GM18498 (cell line): ENCODE results near the gene CACNA2D4.

Experiments
- ATAC-seq: cut with Tn5 transposase; IDR thresholded peaks from one replicate; pipeline ENCODE4 v1.9.1; 2021; ENCODE audit warnings: mild to moderate bottlenecking, moderate library complexity; ENCODE audit not compliant: unreplicated experiment

The CACNA2D4 gene

DNA sequence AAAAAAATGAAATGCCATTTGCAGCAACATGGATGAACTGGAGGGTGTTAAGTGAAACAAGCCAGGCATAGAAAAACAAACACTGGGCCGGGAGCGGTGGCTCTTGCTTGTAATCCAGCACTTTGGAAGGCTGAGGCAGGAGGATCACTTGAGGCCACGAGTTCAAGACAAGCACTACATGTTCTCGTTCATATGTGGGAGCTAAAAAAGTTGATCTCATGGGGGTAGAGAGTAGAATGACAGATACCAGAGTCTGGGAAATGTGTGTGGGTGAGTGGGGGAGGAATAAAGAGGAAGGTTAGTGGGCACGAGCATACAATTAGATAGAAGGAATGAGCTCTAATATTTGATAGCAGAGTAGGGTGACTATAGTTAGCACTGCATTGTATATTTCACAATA is 21.5 kb downstream of the CACNA2D4 start:
- no peak for ATAC-seq

DNA sequence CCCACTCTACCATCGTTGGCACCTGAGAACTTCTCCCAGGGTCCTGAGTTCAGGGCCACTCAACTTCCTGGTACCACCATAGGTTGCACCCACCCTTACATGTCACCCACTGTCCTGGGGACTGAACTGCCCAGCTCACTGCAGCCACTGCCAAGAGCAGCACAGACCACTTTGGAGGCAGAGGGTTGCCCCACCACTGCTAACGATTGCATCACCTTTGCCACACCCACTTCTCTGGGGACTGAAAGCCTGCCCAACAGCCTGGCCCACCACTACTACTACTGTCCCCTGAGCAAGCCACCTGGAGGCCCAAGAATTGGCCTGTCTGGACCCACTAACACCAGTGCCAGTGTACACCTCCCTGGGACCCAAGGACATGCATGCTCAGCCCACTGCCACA is 27.6 kb downstream of the CACNA2D4 start:
- no peak for ATAC-seq

DNA sequence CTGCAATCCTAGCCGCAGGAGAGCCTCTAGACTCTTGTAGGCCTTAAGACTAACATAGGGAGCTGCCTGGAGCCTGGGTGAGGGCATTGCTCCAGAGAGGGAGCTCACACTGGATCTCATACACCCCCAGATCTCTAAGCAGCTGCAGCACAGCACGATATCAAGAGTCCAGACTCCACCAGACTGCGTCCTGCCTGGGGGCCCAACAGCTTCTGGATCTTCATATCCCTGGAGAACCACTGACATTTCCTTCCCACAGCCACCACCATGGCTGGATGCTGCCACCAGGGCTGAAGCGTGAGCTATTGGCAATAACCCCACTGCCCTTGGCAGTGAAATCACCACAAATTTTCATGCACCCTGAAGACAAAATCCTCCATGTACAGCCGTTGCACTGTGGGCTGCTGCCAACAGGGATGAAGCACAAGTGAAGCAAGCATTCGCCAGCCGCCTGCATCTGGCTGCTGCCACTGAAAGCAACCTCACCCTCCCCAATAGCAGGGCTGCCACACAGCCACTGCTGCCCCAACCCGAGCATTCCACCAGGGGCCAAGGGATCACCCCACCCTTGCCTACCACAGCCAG is 28.2 kb downstream of the CACNA2D4 start:
- ATAC-seq = no peak

DNA sequence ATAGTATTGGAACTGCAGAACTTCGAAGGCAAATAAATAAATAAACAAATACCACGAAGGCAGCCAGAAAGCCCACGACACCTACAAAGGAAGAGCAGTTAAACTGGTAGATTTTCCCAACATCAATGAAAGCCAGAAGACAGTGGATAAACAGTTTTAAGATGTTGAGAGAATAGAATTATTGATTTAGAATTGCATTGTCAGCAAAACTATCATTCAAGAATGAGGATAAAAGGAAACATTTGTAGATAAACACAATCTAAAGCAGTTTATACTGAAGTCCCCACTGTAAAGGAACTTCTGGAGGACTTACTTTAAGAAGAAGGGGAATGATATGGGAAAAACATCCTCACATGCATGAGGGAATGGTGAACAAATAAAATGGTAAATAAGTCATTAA is 29.5 kb downstream of the CACNA2D4 start:
- no peak for ATAC-seq

DNA sequence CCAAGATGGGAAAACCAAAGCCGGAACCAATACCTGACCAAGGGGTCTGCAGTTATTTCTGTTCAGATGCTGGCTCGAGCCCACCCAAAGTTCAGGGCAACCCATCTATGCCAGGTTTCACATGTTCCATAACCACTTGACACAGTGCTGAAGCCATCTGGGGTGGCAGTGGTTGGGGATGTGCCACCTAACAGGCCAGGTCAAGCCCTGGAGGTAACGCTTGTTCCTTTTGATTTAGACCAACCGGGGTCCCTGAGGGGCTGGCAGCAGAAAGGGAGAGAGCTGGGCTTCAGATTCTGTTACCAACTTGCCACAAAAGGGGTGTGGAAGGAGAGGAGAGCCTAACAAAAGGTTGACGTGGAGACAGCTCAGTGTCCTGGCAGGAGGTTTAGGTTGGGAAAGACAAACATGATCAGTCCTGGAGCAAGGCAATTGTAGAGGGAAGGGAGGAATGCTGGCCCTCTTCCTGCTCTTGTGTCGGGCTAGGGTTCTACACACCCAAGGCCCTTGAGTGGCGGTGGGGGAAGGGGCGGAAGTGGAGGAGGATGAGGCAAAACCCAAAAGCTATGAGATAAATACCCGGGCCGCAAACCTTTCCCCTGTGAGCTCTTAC is 31.9 kb downstream of the CACNA2D4 start:
- ATAC-seq = no peak

DNA sequence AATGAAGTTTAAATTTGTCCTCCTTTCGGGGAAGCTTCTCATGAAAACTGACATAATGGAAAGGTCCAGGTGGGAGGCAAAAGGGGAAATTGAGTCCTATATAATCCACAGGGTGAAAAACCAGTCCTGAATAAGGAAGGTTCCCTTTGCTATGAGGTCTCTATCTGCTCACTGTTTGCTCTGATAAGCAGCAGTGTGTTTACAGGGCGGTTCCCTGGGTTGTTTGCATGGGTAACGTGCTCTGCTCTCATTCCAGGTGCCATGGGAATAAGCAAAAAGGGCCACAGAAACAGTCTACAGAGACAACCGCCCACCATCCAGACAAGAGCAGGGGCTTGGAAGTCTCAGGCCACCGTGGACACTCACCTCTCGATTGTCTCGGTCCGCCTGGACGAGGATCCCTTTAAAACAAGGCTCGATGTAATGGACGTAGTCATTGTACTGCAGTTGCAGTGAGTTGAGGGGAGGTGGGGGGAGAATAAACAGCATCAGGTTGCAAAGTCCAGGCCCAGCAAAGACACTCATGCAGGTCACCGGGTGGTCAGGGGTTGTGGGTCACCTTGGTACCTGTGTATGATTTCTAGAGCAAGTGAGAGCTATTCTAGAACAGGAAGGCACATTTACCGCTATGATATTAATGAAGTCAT is 32.7 kb downstream of the CACNA2D4 start:
- no peak for ATAC-seq

DNA sequence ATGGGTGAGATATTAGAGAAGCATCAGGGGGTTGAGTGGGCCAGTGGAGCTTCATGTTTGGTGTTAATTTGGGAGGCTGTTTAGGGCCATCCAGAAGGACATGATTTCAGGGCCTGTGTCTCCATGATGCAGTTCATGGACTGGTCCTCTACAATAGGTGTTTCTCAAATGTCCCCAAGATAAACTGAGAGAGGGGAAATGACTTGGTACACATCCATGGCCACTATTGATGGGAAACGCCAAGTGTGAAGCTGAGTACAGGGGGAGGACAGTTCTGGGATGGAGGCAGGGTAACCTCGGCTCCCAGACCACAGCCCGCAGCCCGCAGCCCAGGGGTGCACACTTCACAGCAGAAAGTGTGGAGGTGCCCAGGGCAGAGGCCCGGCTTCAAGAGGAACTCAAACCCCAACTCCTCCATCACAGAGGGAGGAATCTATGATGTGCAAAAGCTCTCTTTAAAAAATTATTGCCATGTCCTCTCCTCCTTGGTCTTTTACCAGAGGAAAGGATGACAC is 33.3 kb downstream of the CACNA2D4 start:
- ATAC-seq = no peak

DNA sequence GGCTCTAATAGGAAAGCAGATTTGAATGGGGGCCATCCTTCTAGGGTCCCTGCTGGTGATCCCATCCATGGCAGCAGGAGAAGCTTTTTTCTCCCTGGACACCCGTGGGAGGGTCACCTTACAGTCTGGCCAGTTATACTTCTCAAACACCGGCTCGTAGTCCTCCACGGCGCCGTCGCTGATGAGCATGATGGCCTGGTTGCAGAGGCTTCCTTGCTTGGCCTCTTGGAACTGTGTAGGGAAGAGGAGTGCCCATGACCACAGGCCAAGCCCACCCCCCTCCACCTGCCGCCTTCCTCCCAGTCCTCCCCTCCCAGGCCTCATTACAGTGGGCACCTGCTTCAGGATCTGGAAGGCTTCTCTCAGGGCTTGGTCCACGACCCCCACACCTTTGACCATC is 33.8 kb downstream of the CACNA2D4 start:
- ATAC-seq = no peak

DNA sequence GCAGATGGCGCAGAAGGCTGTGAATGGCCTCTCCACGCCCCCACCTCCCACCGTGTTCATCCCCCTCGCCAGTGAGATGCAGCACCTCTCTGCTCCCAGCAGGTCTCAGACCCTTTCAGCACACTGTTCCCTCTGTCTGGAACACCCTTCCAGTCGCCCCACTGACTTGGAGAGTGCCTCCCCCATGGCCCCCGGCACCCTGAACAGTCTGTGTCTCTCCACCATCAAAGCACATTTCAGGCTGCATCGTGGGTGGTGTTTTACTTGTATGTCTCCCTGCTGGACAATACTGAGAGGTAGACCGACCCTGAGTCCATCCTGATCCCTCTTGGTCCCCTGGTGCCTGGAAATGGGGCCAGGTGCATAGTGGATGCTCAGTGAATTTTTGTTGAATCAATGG is 34.9 kb downstream of the CACNA2D4 start:
- ATAC-seq = no peak

DNA sequence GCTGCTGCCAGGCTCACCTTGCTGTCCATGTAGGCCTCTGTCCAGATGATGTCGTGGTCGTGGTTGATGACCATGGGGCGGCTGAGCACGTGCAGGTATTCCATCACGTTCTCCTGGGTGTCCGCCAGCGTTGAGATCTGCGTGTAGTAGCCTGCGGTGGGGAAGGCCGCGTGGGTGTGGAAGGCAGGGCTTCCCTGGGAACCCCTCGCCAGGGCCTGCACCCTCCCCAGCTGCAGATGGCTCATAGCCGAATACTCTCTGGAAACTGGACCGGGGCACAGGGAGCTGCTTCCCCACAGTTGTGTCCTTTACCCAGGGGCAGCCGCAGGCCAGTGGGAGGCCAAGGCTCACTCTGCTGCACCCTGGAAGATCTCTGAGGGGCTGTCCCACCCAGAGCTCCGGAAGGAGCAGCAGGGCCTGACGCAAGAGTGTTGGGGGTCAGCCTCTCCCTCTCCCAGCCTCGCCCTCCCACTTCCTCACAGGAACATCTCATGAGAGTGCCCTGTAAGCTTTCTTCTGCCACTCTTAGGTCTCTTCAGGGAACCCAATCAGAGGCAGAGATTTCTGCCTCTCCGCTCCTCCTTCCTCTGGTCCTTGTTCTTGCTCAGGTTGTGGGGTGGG is 35.5 kb downstream of the CACNA2D4 start:
- no peak for ATAC-seq

DNA sequence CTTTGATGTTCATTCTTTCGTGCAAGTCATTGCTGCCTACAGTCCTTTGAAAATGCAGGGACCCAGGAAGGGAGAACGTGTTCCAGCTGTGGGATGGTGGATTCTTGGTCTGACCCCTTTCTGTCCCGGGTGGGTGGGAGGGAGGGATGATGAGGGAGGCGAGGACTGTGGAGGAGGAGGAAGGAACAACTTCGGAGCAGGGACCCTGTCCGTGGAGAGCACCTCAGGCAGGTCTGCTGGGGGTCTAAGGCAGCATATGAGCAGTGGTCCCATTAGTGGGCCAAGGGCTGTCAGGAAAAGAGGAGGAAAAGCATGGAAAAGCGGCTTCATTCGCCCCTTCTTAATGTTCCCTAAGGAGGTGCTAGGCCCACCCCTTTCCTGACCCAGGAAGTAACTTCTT is 36.0 kb downstream of the CACNA2D4 start:
- no peak for ATAC-seq

DNA sequence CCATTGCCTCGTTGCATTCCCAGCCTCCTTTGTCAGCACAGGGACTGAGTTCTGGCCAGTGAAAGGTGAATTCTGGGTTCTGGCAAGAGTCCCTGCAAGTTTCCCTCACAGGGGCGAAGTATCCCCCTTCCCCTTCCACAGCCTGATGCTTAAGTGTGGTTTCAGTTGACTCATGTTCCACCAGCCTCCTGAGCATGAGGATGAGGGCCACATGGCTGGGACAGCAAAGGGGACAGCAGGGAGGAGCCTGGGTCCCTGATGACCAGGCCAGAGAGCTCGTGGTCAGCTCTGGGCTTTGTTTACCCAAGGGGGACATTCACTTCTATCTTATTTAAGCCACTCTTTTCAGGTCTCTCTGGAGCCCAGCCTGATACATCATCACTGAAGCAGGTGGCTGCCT is 36.5 kb downstream of the CACNA2D4 start:
- ATAC-seq = no peak

DNA sequence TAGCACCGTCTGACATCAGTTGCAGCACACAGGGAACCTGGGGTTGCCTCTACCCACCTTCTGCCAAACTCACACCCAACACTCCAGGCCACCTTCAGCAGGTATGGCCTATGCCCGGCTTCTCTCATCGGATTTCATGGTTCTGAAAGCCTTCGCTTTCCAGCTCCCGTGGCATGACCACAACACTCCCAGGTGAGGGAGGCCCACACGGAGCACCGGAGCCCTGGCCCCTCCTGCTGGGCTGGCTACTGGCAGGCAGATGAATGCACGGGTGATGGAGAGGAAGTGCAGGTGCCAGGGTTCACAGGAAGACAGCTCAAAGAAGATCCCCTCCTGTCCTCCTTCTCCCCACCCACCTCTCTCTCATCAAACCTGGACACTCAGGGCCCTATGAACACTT is 37.2 kb downstream of the CACNA2D4 start:
- ATAC-seq = no peak

DNA sequence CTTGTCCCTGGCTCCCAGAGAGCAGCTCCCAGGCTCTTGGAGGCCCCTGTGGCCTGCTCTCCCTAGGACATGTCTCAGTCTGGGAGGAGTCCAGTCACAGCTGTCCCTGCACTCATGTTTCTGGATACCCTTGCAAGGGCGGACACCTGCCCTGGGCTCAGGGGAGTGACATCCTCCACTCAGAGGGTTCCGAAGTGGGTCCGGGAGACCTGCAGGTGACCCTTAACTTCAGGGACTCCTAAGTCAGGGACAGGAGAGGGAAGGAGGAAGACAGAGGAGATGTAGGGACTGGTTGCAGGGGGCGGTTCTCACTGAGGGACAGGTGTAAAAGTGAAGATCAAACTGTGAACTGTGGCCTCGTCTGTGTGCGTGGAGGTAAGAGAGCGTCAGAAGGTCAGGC is 37.6 kb downstream of the CACNA2D4 start:
- no peak for ATAC-seq

DNA sequence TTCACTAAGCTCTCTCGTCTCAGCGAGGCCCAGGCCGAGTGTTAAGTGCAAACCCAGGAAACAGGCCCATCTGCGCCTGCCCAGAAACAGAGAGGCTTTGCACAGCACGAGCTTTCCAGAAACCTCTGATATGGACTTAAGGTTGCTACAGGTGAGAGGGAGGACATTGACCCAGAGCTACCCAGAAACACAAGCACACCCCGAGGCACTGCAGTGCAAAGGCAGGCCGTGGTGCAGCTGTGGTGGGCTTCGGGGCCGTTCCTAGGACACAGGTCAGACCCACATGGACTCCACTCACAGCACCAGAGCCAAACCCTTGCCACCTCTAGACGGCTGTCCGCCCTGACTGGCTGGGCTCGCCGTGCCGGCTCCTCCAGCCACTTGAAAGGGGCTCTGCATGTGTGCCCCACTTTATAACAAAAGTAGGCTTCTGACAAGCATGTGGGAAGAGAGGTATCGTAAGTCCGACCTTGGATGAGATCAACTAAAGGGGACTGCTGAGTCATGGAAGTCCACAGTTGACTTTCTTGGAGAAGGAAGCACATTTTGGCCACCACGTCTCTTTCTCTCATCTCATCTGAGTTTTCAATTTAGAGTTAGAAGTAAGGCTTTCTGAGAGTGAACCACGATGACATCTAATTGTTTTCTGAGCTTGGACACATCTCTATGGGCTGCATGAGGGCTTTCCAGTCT is 38.2 kb downstream of the CACNA2D4 start:
- no peak for ATAC-seq

DNA sequence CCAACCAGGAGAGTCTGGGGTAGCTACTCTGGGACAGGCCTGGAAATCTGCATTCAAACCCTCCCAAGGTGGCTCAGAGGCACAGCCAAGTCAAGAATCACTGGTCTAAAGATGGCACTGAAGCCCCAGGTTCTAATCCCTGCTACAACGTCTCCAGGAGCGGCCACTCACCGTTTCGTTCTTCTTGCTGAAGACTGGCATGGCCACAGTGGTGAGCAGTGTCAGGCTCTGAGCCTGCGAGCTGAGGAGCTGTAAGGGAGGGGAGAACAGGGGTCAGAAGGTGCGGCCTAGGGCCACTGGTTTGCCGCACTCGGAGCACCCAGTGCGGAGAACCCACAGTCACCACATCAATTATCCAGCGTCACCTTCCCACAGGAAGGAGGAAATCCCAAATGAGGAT is 38.8 kb downstream of the CACNA2D4 start:
- no peak for ATAC-seq

DNA sequence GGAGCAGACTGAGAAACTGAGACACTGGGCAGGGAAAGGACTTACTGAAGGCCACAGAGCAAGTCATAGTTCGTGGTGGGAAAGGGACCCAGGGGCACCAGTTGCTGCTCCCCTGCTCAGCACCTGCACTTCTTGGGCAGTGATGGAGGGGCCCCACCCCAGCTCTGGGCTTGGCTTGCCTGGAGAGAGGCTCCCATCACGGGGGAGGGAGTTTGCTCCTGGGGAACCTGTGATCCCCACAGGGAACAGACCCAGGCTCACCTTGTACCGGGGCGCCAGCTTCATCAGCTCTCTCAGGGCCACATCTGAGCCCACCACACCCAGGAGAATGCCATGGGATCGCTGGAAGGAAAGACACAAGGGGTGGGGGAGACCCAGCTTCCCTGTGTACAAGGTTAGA is 39.8 kb downstream of the CACNA2D4 start:
- no peak for ATAC-seq

DNA sequence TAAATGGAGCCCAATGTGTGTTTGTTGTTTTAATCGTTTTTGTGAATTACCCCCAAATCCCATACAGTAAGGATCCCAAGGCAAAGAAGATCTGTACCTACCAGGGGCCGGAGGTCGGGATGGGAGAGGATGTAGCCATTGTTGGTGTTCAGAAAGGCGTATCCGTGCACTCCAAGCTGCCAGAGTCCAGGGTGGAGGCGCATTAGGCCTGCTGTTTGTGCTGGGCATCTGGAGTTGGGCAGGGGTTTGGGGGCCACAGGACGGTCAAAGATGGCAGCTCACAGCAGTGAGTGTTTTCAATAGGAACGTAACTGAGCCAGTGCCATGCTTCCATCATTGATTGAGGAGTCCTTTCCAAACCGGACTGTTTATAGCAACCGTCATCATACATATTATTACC is 40.2 kb downstream of the CACNA2D4 start:
- no peak for ATAC-seq

DNA sequence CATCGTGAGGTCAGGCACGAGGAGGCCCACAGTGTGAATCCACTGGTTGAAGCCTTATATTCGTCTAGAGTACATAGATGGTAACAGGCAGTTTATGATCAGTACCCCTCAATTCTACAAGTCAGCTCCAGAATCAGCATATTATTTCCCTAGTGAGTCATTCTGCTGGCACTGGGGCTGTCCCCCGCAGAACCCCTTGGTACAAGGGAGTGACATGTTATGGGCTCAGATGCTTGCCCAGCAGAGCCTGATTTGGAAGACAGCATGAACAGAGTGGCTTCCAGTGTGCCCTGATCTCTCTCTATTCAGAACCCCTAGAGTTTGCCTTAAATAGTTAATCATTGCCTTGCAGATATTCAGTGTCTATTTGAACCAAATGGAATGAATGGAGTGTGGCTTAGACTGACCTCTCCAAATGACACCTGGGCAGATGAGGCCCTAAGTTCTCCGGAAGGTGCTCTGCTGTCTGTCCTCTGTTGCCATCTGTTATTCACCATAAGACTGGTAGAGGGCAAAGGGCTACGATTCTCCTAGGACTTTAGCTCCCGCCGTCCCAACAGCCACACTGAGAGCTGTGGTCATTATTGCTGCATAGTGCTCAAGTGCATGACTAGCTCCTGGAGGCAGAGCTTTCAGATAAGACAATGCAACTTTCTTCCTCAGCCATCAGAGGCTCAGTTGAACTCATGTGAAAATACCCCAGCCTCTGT is 41.1 kb downstream of the CACNA2D4 start:
- no peak for ATAC-seq

DNA sequence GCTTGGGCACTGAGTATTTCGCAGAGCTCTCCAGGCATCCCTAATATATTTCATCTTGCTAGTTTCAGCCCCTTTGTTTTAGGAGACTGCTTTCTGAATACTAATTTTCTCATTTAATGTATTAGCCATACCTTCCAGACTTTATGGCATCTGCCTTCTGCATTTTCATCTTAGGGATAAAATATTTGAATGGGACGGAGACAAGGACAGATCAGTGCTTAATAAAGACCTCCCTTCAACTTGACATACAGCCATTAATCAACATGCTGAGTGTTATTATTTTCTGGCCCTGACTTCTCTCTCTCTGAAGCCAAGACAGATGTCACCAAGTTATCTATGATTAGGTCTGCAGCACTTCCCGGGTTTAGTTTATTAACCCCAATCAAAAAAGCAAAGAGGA is 42.4 kb downstream of the CACNA2D4 start:
- no peak for ATAC-seq

DNA sequence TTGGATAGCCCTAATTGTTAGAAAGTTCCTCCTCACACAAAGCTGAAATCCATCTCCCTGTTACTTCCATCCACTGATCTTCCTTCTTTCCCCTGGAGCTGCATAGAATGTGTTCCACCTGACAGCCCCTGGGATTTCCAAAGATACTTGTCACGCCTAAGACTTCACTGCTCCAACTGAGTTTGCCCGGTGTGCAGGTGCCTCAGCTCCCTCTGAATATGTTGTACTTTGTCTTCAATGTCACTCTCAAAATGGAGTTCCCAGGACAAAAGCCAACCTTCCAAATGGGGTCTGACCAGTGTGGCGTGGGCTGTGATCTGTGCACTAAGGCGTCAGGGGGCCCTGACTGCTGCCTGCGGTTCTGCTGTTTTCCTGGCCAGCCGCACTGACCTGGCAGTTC is 42.8 kb downstream of the CACNA2D4 start:
- ATAC-seq = no peak
